Naive thymus-derived CD8-positive, alpha-beta T cell (primary cell): ENCODE data around the gene FRMD5. TPM values are rescaled to one million over a fixed set of nuclear protein-coding genes. Genes with fewer than 3 reads are reported as not detected.

ENCODE experiments used
- ATAC-seq, 2 donors: fragments of 150-1000 bp; cut with Tn5 transposase in 1 of 2; sonication (Bioruptor Pico), chemical (Tn5 transposase) in 1 of 2; 1 replicate in 1 of 2; 2 replicates in 1 of 2; pipeline ENCODE4 v1.10.0; 2021; ENCODE audit warnings: mild to moderate bottlenecking in 2 of 2, moderate library complexity in 2 of 2
- POLR2A ChIA-PET: fragments of 350-600 bp; sonication (Branson Sonifier 250); formaldehyde crosslinking; loops from one replicate; lab custom pipeline; 2021; ENCODE audit warnings: antibody characterized with exemption; lab: Charles Lee
- DNase-seq, 10 donors: peaks; one replicate each; pipeline versions ENCODE4 v3.0.0 to v3.0.0-alpha.2; 2020 to 2022
- H3K27ac Mint-ChIP-seq, 10 donors: one replicate each; pipeline ENCODE4 v1.8.0; 2020 to 2022; ENCODE audit warnings: mild to moderate bottlenecking in 10 of 10, mixed read lengths in 10 of 10, moderate library complexity in 4 of 10, inconsistent platforms in 1 of 10
- H3K27me3 Mint-ChIP-seq, 5 donors: one replicate each; pipeline ENCODE4 v1.8.0; 2021 to 2022; ENCODE audit warnings: mixed read lengths in 5 of 5
- H3K36me3 Mint-ChIP-seq, 3 donors: one replicate each; pipeline ENCODE4 v1.8.0; 2020 to 2022; ENCODE audit warnings: mixed read lengths in 3 of 3, mild to moderate bottlenecking in 2 of 3, inconsistent platforms in 1 of 3
- H3K4me1 Mint-ChIP-seq, 4 donors: one replicate each; pipeline ENCODE4 v1.8.0; 2021 to 2022; ENCODE audit warnings: mixed read lengths in 4 of 4
- H3K4me3 Mint-ChIP-seq, 10 donors: one replicate each; pipeline ENCODE4 v1.8.0; 2020 to 2022; ENCODE audit warnings: mild to moderate bottlenecking in 10 of 10, mixed read lengths in 10 of 10, moderate library complexity in 6 of 10, inconsistent platforms in 1 of 10
- H3K9me3 Mint-ChIP-seq, 9 donors: one replicate each; pipeline ENCODE4 v1.8.0; 2020 to 2022; ENCODE audit warnings: mixed read lengths in 9 of 9, mild to moderate bottlenecking in 3 of 9, inconsistent platforms in 1 of 9, moderate library complexity in 1 of 9
- polyA plus RNA-seq, 3 donors: library from polyadenylated mRNA; unstranded; fragments of 300-500 nt; fragmentation: Illumina TruSeq; gene quantifications; one replicate each; pipeline ENCODE4 v1.2.3, GENCODE V29; 2021
- total RNA-seq, 8 experiments: library from RNA in 2 of 8; stranded (reverse) in 2 of 8; gene quantifications; one replicate each; pipeline ENCODE4 v1.2.3 and lab custom pipeline; 2021 to 2026

The FRMD5 gene
- total and polyA plus RNA-seq, 5 experiments from 2014 or later: 0.14 to 0.21 (median 0.18) TPM; not detected in 1

DNA sequence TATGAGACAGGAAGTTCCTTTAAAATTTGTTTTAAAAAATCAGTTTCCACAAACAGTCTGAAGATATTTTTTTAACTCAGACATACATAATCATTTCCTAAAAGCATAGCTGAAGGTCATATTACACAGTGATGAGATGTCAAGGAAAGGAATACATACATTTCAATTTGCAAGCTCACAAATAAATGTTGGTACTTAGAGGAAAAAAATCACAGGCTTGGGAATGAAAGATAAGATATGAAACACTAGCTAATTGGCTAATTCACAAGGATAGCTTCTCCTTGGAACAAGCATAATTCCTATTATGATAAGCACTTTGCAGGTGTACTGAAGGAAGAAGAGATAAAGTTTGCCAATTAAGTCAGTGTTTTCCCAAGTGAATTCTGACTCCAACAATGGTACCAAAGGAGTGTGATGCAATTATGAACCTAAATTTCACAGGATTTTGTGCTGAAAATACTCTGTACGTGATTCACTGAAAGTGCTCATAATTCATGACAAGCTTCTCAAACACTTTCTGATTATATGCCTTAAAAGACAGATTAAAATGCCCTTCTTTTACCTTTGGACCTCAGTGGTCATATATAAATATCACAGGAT is 112.4 kb downstream of the FRMD5 start:
- peaks cover 6 to 27% (median 7%) of the 10 kb centered on the region in 5 donors for H3K27me3 Mint-ChIP-seq
- POLR2A ChIA-PET: no interaction called here
- H3K4me3 Mint-ChIP-seq: no peak overlapping the region
- no peaks in the 10 kb centered on the region for H3K4me1 Mint-ChIP-seq
- DNase-seq (no peak), ATAC-seq (no peak)
- H3K36me3 Mint-ChIP-seq: peaks cover 0 to 3% (median 0%) of the 10 kb centered on the region in 3 donors
- H3K27ac Mint-ChIP-seq: no peak overlapping the region
- peaks cover 0 to 5% (median 0%) of the 10 kb centered on the region in 9 donors for H3K9me3 Mint-ChIP-seq

DNA sequence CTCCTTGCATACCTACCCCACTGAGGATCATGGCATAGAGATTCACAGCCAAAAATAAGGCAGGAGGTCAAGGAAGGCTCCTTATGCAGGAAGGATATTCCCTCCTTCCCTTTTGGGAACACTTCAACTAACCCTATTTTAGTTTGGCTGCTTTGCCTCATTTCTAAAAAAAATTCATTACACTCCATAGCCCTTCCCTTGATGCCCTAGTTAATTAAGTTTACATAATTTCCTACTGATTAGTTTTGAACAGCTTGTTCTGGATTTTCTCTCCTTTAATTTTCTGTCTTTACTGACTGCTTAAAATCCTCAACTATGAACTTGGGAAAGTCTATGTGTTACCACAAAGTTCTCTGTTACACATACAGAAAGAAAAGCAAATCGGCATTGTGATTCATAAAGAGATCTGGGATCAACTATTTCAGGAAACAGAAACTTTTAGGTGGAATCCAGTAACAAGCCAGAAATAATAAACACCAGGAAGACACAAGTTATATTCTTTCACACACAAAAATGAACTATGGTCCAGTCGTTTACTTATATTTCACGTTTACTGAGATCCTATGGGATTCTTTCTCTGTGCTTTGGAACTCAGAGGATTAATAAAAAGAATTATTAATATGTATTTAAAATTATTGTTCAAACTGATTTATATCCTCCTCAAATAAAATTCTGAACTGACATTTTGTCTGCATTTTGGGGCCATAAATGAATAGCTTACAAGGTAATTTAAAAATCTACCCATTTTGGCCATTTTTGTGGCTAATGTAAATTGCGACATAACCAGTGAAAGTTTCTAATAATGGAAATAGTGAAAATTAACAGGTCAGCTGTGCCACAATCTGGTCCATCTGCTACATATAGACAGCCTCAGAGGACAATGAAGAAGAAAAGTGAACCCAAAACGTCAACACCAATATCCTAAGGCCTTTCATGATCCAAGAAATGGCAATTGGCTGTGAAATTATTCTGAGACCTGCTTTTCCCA is 113.8 kb downstream of the FRMD5 start:
- H3K27ac Mint-ChIP-seq: no peak overlapping the region
- POLR2A ChIA-PET: no interaction called here

DNA sequence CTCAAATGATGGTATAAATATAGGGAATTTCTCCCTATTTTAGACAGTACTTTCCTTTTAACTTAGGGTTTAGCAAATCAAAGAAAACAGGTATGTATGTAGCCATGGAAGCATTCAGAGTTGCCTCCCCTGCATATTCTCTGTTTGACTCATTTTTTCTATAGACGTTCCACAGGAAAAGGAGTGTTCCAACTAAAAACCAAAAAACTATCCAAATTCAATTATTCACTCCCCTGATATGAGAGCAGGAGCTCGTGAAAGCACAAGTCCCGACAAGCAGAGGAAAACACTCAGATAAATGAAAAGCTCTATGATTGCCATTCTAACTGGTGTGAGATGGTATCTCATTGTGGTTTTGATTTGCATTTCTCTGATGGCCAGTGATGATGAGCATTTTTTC is 119.5 kb downstream of the FRMD5 start:
- ATAC-seq (no peak), DNase-seq (no peak)
- peak overlapping the region in 1 of 10 donors; percentile 34 for H3K27ac Mint-ChIP-seq
- H3K36me3 Mint-ChIP-seq: peaks cover 0 to 5% (median 0%) of the 10 kb centered on the region in 3 donors
- H3K9me3 Mint-ChIP-seq: peaks cover 0 to 5% (median 0%) of the 10 kb centered on the region in 9 donors
- H3K4me1 Mint-ChIP-seq: no peaks in the 10 kb centered on the region
- H3K27me3 Mint-ChIP-seq: peaks cover 9 to 35% (median 12%) of the 10 kb centered on the region in 5 donors
- H3K4me3 Mint-ChIP-seq: no peak overlapping the region
- POLR2A ChIA-PET: no interaction called here

More for the DNA sequence above, 113.8 kb downstream of the FRMD5 start:
- Mint-ChIP-seq H3K4me3 (no peak overlapping the region), H3K4me1 (no peaks in the 10 kb centered on the region), H3K9me3 (peaks cover 0 to 5% (median 0%) of the 10 kb centered on the region in 9 donors), H3K27me3 (peaks cover 6 to 33% (median 9%) of the 10 kb centered on the region in 5 donors), H3K36me3 (peaks cover 0 to 3% (median 0%) of the 10 kb centered on the region in 3 donors)
- no peak for DNase-seq
- no peak for ATAC-seq

DNA sequence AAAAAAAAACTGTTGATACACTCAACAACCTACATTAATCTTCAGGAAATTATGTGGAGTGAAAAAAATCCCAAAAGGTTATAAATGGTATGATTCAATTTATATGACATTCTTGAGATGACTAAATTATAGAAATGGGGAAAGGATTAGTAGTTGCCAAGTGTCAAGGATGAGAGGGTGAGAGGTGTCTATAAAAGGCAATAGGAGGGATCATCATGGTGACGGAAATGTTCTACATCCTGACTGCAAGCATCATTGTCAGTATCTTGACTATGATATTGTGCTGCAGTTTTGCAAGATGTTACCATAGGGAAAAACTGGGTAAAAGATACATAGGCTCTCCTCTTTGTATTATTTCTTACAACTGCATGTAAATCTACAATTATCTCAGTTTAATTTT is 125.6 kb downstream of the FRMD5 start:
- Mint-ChIP-seq H3K9me3 (no peaks in the 10 kb centered on the region), H3K4me1 (peaks cover 0 to 5% (median 1%) of the 10 kb centered on the region in 4 donors), H3K36me3 (no peaks in the 10 kb centered on the region), H3K27ac (no peak overlapping the region), H3K4me3 (no peak overlapping the region), H3K27me3 (peaks cover 5 to 18% (median 15%) of the 10 kb centered on the region in 5 donors)
- POLR2A ChIA-PET: no interaction called here
- DNase-seq: no peak
- ATAC-seq: no peak

DNA sequence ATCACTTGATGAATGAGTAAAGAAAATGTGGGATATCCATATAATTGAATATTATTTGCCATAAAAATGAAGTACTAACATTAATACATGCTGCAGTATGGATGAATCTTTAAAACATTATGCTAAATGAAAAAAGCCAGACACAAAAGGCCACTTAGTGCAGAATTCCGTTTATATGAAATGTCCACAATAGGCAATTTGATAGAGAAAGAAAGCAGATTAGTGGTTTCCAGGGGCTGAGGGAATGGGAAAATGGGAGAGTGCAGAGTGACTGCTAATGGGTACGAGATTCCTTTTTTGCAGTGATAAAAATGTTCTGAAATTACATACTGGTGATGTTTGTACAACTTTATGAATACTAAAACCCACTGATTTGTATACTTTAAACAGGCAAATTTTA is 126.7 kb downstream of the FRMD5 start:
- ATAC-seq: no peak
- DNase-seq: no peak
- Mint-ChIP-seq H3K9me3 (no peaks in the 10 kb centered on the region), H3K27ac (no peak overlapping the region), H3K27me3 (peaks cover 5 to 18% (median 16%) of the 10 kb centered on the region in 5 donors), H3K4me1 (peaks cover 0 to 5% (median 1%) of the 10 kb centered on the region in 4 donors), H3K4me3 (no peak overlapping the region), H3K36me3 (no peaks in the 10 kb centered on the region)
- POLR2A ChIA-PET: no interaction called here

DNA sequence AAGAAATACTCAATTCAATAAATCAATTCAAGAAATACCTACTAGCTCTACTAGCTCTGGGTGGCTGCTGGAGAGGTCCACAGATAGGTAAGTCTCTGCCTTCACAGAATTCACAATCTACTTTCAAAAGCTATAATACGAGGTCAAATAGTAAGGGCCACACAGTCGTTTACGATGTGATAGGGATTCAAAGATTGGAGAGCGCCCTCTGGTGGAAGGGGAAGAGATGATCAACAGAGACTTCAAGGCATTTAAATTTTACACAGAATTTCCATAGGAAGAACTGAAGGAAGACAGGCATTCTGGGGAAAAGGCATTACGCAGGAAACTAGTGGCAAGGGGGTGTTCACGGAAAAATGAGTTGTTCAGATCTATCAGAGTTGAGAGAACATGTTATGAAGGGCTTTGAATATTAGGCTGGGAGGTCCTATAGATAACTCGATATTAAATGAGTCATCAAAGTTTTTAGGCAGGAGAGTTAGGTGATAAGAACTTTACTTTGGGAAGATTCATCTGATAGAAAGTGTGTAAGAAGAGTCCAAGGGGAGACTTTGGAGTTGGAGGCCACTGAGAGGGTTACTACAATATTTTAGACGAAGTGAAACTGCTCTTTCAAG is 128.8 kb downstream of the FRMD5 start:
- peaks cover 0 to 5% (median 1%) of the 10 kb centered on the region in 4 donors for H3K4me1 Mint-ChIP-seq
- no peaks in the 10 kb centered on the region for H3K9me3 Mint-ChIP-seq
- DNase-seq (peak in 9 of 10 donors; percentile 6 to 64 (median 25)), ATAC-seq (no peak)
- H3K4me3 Mint-ChIP-seq: no peak overlapping the region
- no peaks in the 10 kb centered on the region for H3K36me3 Mint-ChIP-seq
- peaks cover 5 to 18% (median 14%) of the 10 kb centered on the region in 5 donors for H3K27me3 Mint-ChIP-seq
- H3K27ac Mint-ChIP-seq: peak overlapping the region in 1 of 10 donors; percentile 13
- POLR2A ChIA-PET: no interaction called here

DNA sequence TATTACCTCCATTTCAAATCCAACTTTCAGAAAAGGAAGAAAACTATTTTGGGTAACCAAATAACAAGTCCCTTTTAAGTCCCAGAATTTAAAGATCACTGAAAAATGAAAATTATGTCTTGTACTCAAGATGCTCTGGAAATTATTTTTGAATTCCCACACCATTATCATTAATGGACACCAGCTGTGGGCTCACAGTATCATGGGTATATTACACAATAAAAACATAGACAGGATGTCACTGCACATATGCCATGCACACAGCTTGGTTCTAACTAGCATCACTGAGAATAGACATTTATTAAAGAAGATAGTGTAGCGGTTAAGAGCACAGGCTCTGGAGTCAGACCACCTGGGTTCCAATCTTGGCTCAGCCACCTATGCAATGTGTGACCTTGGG is 130.4 kb downstream of the FRMD5 start:
- peaks cover 0 to 5% (median 1%) of the 10 kb centered on the region in 4 donors for H3K4me1 Mint-ChIP-seq
- H3K36me3 Mint-ChIP-seq: no peaks in the 10 kb centered on the region
- POLR2A ChIA-PET: no interaction called here
- no peak for ATAC-seq
- no peak overlapping the region for H3K27ac Mint-ChIP-seq
- H3K27me3 Mint-ChIP-seq: peaks cover 5 to 20% (median 14%) of the 10 kb centered on the region in 5 donors
- no peak overlapping the region for H3K4me3 Mint-ChIP-seq
- no peaks in the 10 kb centered on the region for H3K9me3 Mint-ChIP-seq
- no peak for DNase-seq

DNA sequence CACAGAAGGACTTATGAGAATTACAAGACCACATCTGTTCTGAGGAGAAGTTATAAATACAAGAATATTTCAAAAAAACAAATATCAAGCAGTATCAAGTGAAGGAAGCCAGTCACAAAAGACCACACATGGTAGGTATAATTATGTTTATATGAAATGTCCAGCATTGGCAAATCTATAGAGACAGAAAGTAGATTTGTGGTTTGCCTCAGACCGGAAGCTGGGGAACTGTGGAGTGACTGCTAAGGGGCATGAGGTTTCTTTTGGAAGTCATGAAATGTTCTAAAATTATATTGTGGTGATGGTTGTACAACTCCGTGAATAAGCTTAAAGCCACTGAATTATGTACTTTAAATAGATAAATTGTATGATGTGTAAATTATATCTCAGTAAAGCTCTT is 136.9 kb downstream of the FRMD5 start:
- H3K9me3 Mint-ChIP-seq: no peaks in the 10 kb centered on the region
- no peak overlapping the region for H3K27ac Mint-ChIP-seq
- no peaks in the 10 kb centered on the region for H3K36me3 Mint-ChIP-seq
- ATAC-seq (no peak), DNase-seq (no peak)
- H3K27me3 Mint-ChIP-seq: peaks cover 11 to 31% (median 14%) of the 10 kb centered on the region in 5 donors
- POLR2A ChIA-PET: no interaction called here
- H3K4me3 Mint-ChIP-seq: no peak overlapping the region
- no peaks in the 10 kb centered on the region for H3K4me1 Mint-ChIP-seq

DNA sequence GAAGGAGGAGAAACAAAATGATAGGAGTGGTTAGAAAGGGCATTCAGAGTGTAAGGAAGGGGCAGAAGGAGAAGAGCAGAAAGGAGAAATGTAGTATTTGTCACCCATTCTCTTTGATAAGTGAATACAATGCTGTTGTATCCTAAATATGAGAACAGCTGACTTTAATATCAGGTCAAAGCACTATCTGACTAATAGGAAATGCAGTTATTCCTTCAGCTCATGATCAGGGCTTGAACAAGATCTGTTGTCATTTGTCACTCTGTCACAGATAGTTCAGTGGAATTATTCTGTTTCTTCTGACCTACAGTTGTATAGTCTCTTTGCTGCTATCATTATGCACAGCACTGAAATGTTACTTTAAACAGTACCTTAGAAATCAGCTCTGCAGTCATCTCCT is 149.4 kb downstream of the FRMD5 start:
- no peak for ATAC-seq
- no peaks in the 10 kb centered on the region for H3K4me1 Mint-ChIP-seq
- peaks cover 15 to 28% (median 19%) of the 10 kb centered on the region in 5 donors for H3K27me3 Mint-ChIP-seq
- POLR2A ChIA-PET: no interaction called here
- H3K36me3 Mint-ChIP-seq: peaks cover 0 to 7% (median 0%) of the 10 kb centered on the region in 3 donors
- no peak for DNase-seq
- no peak overlapping the region for H3K4me3 Mint-ChIP-seq
- no peak overlapping the region for H3K27ac Mint-ChIP-seq
- peaks cover 0 to 8% (median 0%) of the 10 kb centered on the region in 9 donors for H3K9me3 Mint-ChIP-seq

DNA sequence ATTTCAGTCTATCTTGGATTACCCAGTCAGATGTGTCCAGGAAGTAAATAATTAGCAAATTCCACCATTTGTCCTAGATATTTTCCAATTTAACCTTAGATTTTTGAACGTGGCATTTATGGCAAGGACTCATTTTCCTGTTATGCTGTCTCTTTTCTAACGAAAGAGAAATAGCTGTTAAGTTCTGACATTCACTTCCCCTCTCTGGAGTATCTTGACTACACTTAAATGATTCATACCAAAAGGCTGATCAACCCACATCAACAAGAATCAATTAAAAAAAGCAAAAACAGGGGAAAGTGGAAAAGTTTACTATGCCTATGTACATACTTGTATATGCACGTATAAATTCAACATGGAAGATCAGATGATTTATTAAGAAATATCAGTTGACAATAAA is 149.9 kb downstream of the FRMD5 start:
- no peaks in the 10 kb centered on the region for H3K4me1 Mint-ChIP-seq
- H3K27me3 Mint-ChIP-seq: peaks cover 19 to 33% (median 21%) of the 10 kb centered on the region in 5 donors
- no peak overlapping the region for H3K27ac Mint-ChIP-seq
- ATAC-seq: no peak
- H3K36me3 Mint-ChIP-seq: peaks cover 0 to 7% (median 0%) of the 10 kb centered on the region in 3 donors
- H3K9me3 Mint-ChIP-seq: peaks cover 0 to 10% (median 0%) of the 10 kb centered on the region in 9 donors
- POLR2A ChIA-PET: no interaction called here
- no peak overlapping the region for H3K4me3 Mint-ChIP-seq
- DNase-seq: no peak

DNA sequence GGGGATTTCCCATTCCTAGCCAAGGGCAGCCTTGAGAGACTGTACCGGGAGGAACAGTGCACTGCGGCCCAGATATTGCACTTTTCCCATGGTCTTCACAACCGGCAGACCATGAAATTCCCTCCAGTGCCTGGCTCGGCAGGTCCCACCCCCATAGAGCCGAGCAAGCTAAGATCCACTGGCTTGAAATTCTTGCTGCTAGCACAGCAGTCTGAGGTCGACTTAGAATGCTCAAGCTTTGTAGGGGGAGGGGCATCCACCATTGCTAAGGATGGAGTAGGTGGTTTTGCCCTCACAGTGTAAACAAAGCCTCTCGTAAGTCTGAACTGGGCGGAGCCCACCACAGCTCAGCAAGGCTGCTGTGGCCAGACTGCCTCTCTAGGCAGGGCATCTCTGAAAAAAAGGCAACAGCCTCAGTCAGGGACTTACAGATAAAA is 156.3 kb downstream of the FRMD5 start:
- Mint-ChIP-seq H3K27me3 (peaks cover 25 to 45% (median 41%) of the 10 kb centered on the region in 5 donors), H3K9me3 (peaks cover 0 to 15% (median 3%) of the 10 kb centered on the region in 9 donors), H3K36me3 (peaks cover 0 to 13% (median 4%) of the 10 kb centered on the region in 3 donors), H3K4me1 (no peaks in the 10 kb centered on the region), H3K4me3 (no peak overlapping the region), H3K27ac (no peak overlapping the region)
- no peak for DNase-seq
- ATAC-seq: no peak
- POLR2A ChIA-PET: no interaction called here
